GM19035 (cell line): ENCODE measurements around the gene POLN.

ENCODE experiments used
- ATAC-seq: cut with Tn5 transposase; IDR thresholded peaks from one replicate; pipeline ENCODE4 v1.9.1; 2021; ENCODE audit not compliant: unreplicated experiment

POLN gene

GRCh38 chr4:2252530-2253091 is 10.7 kb upstream of the POLN start:
- no peak for ATAC-seq

- ATAC-seq = no peak
These were observed 10.0 kb upstream of the POLN start for GRCh38 chr4:2251795-2252529.

GRCh38 chr4:2251073-2251794 is 9.3 kb upstream of the POLN start:
- ATAC-seq = no peak

GRCh38 chr4:2250357-2251072 is 8.6 kb upstream of the POLN start:
- no peak for ATAC-seq

- no peak for ATAC-seq
These were observed 7.8 kb upstream of the POLN start for GRCh38 chr4:2249526-2250356.

- ATAC-seq = no peak
These were observed 6.9 kb upstream of the POLN start for GRCh38 chr4:2248821-2249261.

GRCh38 chr4:2248044-2248780 is 6.3 kb upstream of the POLN start:
- no peak for ATAC-seq

GRCh38 chr4:2247128-2248043 is 5.5 kb upstream of the POLN start:
- ATAC-seq = no peak

- no peak for ATAC-seq
These were observed 4.6 kb upstream of the POLN start for GRCh38 chr4:2246384-2247127.

GRCh38 chr4:2245787-2246275 is 3.9 kb upstream of the POLN start:
- ATAC-seq = no peak

- ATAC-seq = no peak
These were observed 3.3 kb upstream of the POLN start for GRCh38 chr4:2245057-2245786.

- ATAC-seq = no peak
These were observed 1.9 kb upstream of the POLN start for GRCh38 chr4:2243681-2244380.

- no peak for ATAC-seq
These were observed 918 bp downstream of the POLN start for GRCh38 chr4:2241003-2241402.

GRCh38 chr4:2236944-2237666 is 4.8 kb downstream of the POLN start:
- ATAC-seq = no peak

- no peak for ATAC-seq
These were observed 10.8 kb downstream of the POLN start for GRCh38 chr4:2231082-2231481.

- no peak for ATAC-seq
These were observed 15.7 kb downstream of the POLN start for GRCh38 chr4:2226261-2226660.
